PC-9 (cell line): ENCODE results near the gene PTPRS. TPM values are rescaled to one million over a fixed set of nuclear protein-coding genes. Genes with fewer than 3 reads are reported as not detected.

ENCODE experiments used
- BruUV-seq: library from RNA; stranded (reverse); fragments of 400-500 nt; replicated peaks from 2 replicates; lab custom pipeline; 2021; lab: Mats Ljungman, UMichigan
- CTCF ChIA-PET: fragments of 300-600 bp; sonication (Branson Sonifier 250); formaldehyde crosslinking; loops from one replicate; lab custom pipeline; 2022; ENCODE audit warnings: antibody characterized with exemption; lab: Charles Lee
- POLR2A ChIA-PET: fragments of 300-600 bp; sonication (Branson Sonifier 250); formaldehyde crosslinking; loops from one replicate; lab custom pipeline; 2022; ENCODE audit warnings: antibody characterized with exemption; ENCODE audit not compliant: unreplicated experiment; lab: Charles Lee
- DNase-seq, 2 experiments: peaks; one replicate each; pipeline versions ENCODE4 v3.0.0 to v3.0.0-alpha.2; 2015 to 2022; ENCODE audit warnings: mixed read lengths in 1 of 2
- H2AFZ ChIP-seq: fragments of 200-600 bp; sonication (generic); 2 replicates; pipeline ENCODE4 v1.8.1; 2017; ENCODE audit warnings: antibody characterized with exemption
- H3F3A ChIP-seq: fragments of 200-600 bp; sonication (generic); 2 replicates; pipeline ENCODE4 v1.8.1; 2017; ENCODE audit warnings: antibody characterized with exemption, mild to moderate bottlenecking, low read depth; ENCODE audit not compliant: insufficient read depth
- H3K27ac ChIP-seq: fragments of 200-600 bp; sonication (generic); 2 replicates; pipeline ENCODE4 v1.6.1; 2016; ENCODE audit warnings: mixed run types
- H3K27me3 ChIP-seq: fragments of 200-600 bp; sonication (generic); 2 replicates; pipeline ENCODE4 v1.6.1; 2016; ENCODE audit warnings: low read depth, mixed run types; ENCODE audit not compliant: insufficient read depth
- H3K36me3 ChIP-seq: fragments of 200-600 bp; sonication (generic); 2 replicates; pipeline ENCODE4 v1.6.1; 2016; ENCODE audit warnings: low read depth, mixed run types
- H3K4me1 ChIP-seq: fragments of 200-600 bp; sonication (generic); replicated peaks from 2 replicates; pipeline ENCODE4 v1.6.1; 2016; ENCODE audit warnings: mixed run types; ENCODE audit not compliant: insufficient read depth
- H3K4me2 ChIP-seq: fragments of 200-600 bp; sonication (generic); 2 replicates; pipeline ENCODE4 v1.6.1; 2017; ENCODE audit warnings: mixed run types
- H3K4me3 ChIP-seq: fragments of 200-600 bp; sonication (generic); 2 replicates; pipeline ENCODE4 v1.6.1; 2016; ENCODE audit warnings: mixed run types
- H3K79me2 ChIP-seq: fragments of 200-600 bp; sonication (generic); 2 replicates; pipeline ENCODE4 v1.6.1; 2017; ENCODE audit warnings: low read depth, mixed run types
- H3K9me2 ChIP-seq: fragments of 200-600 bp; sonication (generic); 2 replicates; pipeline ENCODE4 v1.8.1; 2017; ENCODE audit warnings: mild to moderate bottlenecking; ENCODE audit not compliant: insufficient read depth
- H3K9me3 ChIP-seq: fragments of 200-600 bp; sonication (generic); 2 replicates; pipeline ENCODE4 v1.8.1; 2016; ENCODE audit warnings: low read depth; ENCODE audit not compliant: insufficient read depth
- H4K20me1 ChIP-seq: fragments of 200-600 bp; sonication (generic); 2 replicates; pipeline ENCODE4 v1.8.1; 2017; ENCODE audit not compliant: insufficient read depth
- EZH2 ChIP-seq: fragments of 200-600 bp; sonication (generic); IDR thresholded peaks from 2 replicates; pipeline ENCODE4 v1.8.0; 2017; ENCODE audit warnings: antibody characterized with exemption, low read depth
- intact Hi-C: fragments of 100-400 bp; cut with micrococcal nuclease; formaldehyde crosslinking; loops from one replicate; pipeline ENCODE4 v1.10.0; 2022; ENCODE audit not compliant: unreplicated experiment
- total RNA-seq: library from RNA; stranded (reverse); gene quantifications from 2 replicates; pipeline ENCODE4 v1.2.3, GENCODE V29; 2021
- TF ChIP-seq, protein P1 (sequence below): fragments of 200-600 bp; sonication (generic); conservative IDR thresholded peaks from 2 replicates; pipeline ENCODE4 v1.6.1; 2017; ENCODE audit warnings: mixed run types, antibody characterized with exemption, mild to moderate bottlenecking, moderate library complexity

Gene PTPRS
- total RNA-seq, 1 experiment from 2014 or later: 131 TPM

- Histone ChIP-seq H3K79me2 (peaks cover 5% of the 10 kb centered on the region; the same call in 1 of the 2 replicates), H3K36me3 (no peaks in the 10 kb centered on the region), H3F3A (peaks cover 19% of the 10 kb centered on the region; the same call in 1 of the 2 replicates), H3K27ac (no peak overlapping the region), H3K9me3 (no peaks in the 10 kb centered on the region), H2AFZ (no peak overlapping the region), H3K4me3 (no peak overlapping the region), H3K27me3 (no peaks in the 10 kb centered on the region), H3K4me1 (peaks cover 6% of the 10 kb centered on the region), H3K9me2 (no peaks in the 10 kb centered on the region), H3K4me2 (no peak overlapping the region), H4K20me1 (no peaks in the 10 kb centered on the region; the same call in 1 of the 2 replicates)
- POLR2A ChIA-PET: no interaction called here
- DNase-seq: no peak
- intact Hi-C loops: no loop called here
- TF ChIP-seq, protein P1, sequence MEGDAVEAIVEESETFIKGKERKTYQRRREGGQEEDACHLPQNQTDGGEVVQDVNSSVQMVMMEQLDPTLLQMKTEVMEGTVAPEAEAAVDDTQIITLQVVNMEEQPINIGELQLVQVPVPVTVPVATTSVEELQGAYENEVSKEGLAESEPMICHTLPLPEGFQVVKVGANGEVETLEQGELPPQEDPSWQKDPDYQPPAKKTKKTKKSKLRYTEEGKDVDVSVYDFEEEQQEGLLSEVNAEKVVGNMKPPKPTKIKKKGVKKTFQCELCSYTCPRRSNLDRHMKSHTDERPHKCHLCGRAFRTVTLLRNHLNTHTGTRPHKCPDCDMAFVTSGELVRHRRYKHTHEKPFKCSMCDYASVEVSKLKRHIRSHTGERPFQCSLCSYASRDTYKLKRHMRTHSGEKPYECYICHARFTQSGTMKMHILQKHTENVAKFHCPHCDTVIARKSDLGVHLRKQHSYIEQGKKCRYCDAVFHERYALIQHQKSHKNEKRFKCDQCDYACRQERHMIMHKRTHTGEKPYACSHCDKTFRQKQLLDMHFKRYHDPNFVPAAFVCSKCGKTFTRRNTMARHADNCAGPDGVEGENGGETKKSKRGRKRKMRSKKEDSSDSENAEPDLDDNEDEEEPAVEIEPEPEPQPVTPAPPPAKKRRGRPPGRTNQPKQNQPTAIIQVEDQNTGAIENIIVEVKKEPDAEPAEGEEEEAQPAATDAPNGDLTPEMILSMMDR: no peak
- TF ChIP-seq EZH2: no peak
- no TSS peak for BruUV-seq
- CTCF ChIA-PET: no interaction called here
Measured at GRCh38 chr19:5296021-5296420, 44.6 kb downstream of the PTPRS start.

DNA sequence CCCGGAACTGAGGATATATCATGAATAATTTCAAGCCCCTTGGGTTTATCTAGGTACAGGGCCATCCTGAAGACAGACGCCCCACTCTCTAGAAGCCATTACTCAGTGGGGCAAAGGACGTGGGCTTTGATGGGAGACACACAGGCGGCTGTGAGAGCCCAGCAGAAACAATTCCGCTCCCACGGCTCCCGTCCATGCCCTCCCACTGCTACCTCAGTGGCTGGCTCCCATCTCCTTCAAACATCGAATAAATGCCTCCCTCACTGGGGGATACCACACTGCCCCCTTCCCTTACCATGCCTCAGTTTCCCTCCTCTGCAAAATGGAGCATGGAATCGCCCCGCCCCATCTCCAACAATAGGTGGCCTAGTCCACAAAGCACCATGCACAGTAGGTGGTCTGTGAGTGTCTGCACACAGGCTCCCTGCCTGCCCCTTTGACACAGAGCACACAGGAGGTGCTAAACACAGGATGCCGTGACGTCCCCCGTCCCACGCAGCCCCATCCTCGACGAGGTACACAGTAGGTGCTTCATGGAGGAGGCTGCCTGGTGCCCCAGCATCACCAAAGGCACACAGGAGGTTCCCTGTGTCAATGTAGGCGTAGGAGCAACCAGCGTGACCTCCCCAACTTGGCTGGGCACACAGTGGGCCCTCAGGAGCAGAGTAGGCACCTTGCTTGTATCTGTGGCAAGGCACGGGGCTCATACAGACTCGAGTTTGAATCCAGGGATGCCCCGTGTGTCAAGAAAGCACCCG, 46.0 kb downstream of the PTPRS start:
- Histone ChIP-seq H3K4me2 (no peak overlapping the region), H3K4me3 (no peak overlapping the region), H3K27me3 (no peaks in the 10 kb centered on the region), H2AFZ (no peak overlapping the region), H3K4me1 (peaks cover 6% of the 10 kb centered on the region), H3K36me3 (no peaks in the 10 kb centered on the region), H3K27ac (no peak overlapping the region), H3K9me3 (no peaks in the 10 kb centered on the region), H3K9me2 (no peaks in the 10 kb centered on the region), H3F3A (peaks cover 17% of the 10 kb centered on the region; the same call in 1 of the 2 replicates), H3K79me2 (peaks cover 5% of the 10 kb centered on the region; the same call in 1 of the 2 replicates), H4K20me1 (no peaks in the 10 kb centered on the region; the same call in 1 of the 2 replicates)
- TF ChIP-seq, protein P1: no peak
- TF ChIP-seq EZH2: no peak
- no peak for DNase-seq
- intact Hi-C loops: no loop called here
- ChIA-PET CTCF (no interaction called here), POLR2A (no interaction called here)
- BruUV-seq: no TSS peak

- H4K20me1 ChIP-seq: no peaks in the 10 kb centered on the region; the same call in 1 of the 2 replicates
- no peak overlapping the region for H3K27ac ChIP-seq
- H3K79me2 ChIP-seq: peaks cover 5% of the 10 kb centered on the region; the same call in 1 of the 2 replicates
- H3F3A ChIP-seq: peaks cover 11% of the 10 kb centered on the region; the same call in 1 of the 2 replicates
- peaks cover 6% of the 10 kb centered on the region for H3K4me1 ChIP-seq
- intact Hi-C loops: no loop called here
- no peak overlapping the region for H2AFZ ChIP-seq
- POLR2A ChIA-PET: no interaction called here
- DNase-seq: no peak
- H3K9me2 ChIP-seq: no peaks in the 10 kb centered on the region
- no peaks in the 10 kb centered on the region for H3K9me3 ChIP-seq
- CTCF ChIA-PET: interaction anchor here (0.6 to 0.7 kb wide), 2 partner anchors 13 to 24 kb away, joined by 4 read pairs; no protein-coding TSS in a partner anchor
- TF ChIP-seq EZH2: no peak
- TF ChIP-seq, protein P1: no peak
- peak overlapping the region; percentile 54 for H3K4me2 ChIP-seq
- H3K27me3 ChIP-seq: no peaks in the 10 kb centered on the region
- H3K4me3 ChIP-seq: peak overlapping the region; percentile 29; the same call in 1 of the 2 replicates
- no peaks in the 10 kb centered on the region for H3K36me3 ChIP-seq
- BruUV-seq: no TSS peak
Measured at GRCh38 chr19:5293612-5294378, 46.8 kb downstream of the PTPRS start.
